Neuronal stem cell (in vitro differentiated cells): ENCODE measurements around the gene TMPRSS6.
A peak's percentile ranks its signal among the peaks of the same experiment; 100 is the strongest.

Experiments used
- DNase-seq: peaks from one replicate; pipeline ENCODE4 v3.0.0-alpha.2; 2013; ENCODE audit warnings: low spot score
- H2AFZ ChIP-seq: one replicate; pipeline ENCODE4 v1.6.1; 2013; ENCODE audit warnings: mild to moderate bottlenecking, low read length, inconsistent platforms
- H2AK5ac ChIP-seq: 2 replicates; pipeline ENCODE4 v1.6.1; 2013; ENCODE audit warnings: low read depth, mild to moderate bottlenecking, inconsistent platforms, low read length, moderate library complexity, mixed read lengths
- H2BK120ac ChIP-seq: 2 replicates; pipeline ENCODE4 v1.6.1; 2013; ENCODE audit warnings: low read depth, mild to moderate bottlenecking, inconsistent platforms, low read length, moderate library complexity, mixed read lengths
- H2BK12ac ChIP-seq: one replicate; pipeline ENCODE4 v1.6.1; 2013; ENCODE audit warnings: low read length, inconsistent platforms
- H2BK15ac ChIP-seq: 2 replicates; pipeline ENCODE4 v1.6.1; 2013; ENCODE audit warnings: mild to moderate bottlenecking, low read length, inconsistent platforms, mixed read lengths
- H2BK5ac ChIP-seq: one replicate; pipeline ENCODE4 v1.6.1; 2013; ENCODE audit warnings: inconsistent platforms, mild to moderate bottlenecking, low read length, moderate library complexity
- H3K14ac ChIP-seq: one replicate; pipeline ENCODE4 v1.6.1; 2013; ENCODE audit warnings: low read length, inconsistent platforms
- H3K18ac ChIP-seq: 2 replicates; pipeline ENCODE4 v1.6.1; 2013; ENCODE audit warnings: low read length, inconsistent platforms
- H3K23ac ChIP-seq: 2 replicates; pipeline ENCODE4 v1.6.1; 2013; ENCODE audit warnings: low read depth, mild to moderate bottlenecking, mixed read lengths, low read length, inconsistent platforms; ENCODE audit not compliant: poor library complexity
- H3K27ac ChIP-seq: replicated peaks from 3 replicates; pipeline ENCODE4 v1.5.1; 2013; ENCODE audit warnings: low read length, inconsistent platforms
- H3K27me3 ChIP-seq, 3 experiments: 2 replicates each; pipeline ENCODE4 v1.6.1; 2013; ENCODE audit warnings: low read length in 3 of 3, mild to moderate bottlenecking in 2 of 3, inconsistent platforms in 1 of 3, low read depth in 1 of 3, mixed read lengths in 1 of 3, moderate library complexity in 1 of 3; ENCODE audit not compliant: control insufficient read depth in 3 of 3, insufficient read depth in 3 of 3
- H3K36me3 ChIP-seq, 2 donors: replicated peaks in 1 of 2; 2 replicates each; pipeline ENCODE4 v1.6.1; 2013; ENCODE audit warnings: low read length in 2 of 2; ENCODE audit not compliant: control insufficient read depth in 2 of 2, insufficient read depth in 2 of 2
- H3K4ac ChIP-seq: 2 replicates; pipeline ENCODE4 v1.6.1; 2013; ENCODE audit warnings: inconsistent platforms, mild to moderate bottlenecking, low read length, moderate library complexity
- H3K4me1 ChIP-seq, 2 donors: 1 replicate in 1 of 2; 2 replicates in 1 of 2; pipeline ENCODE4 v1.6.1; 2013; ENCODE audit warnings: low read length in 2 of 2, low read depth in 1 of 2; ENCODE audit not compliant: control insufficient read depth in 2 of 2, insufficient read depth in 1 of 2
- H3K4me2 ChIP-seq: one replicate; pipeline ENCODE4 v1.6.1; 2013; ENCODE audit warnings: mild to moderate bottlenecking, low read length, inconsistent platforms; ENCODE audit not compliant: insufficient read depth, poor library complexity, severe bottlenecking
- H3K4me3 ChIP-seq, 2 donors: 2 replicates each; pipeline ENCODE4 v1.5.1; 2013; ENCODE audit warnings: low read length in 2 of 2, mild to moderate bottlenecking in 2 of 2, inconsistent platforms in 1 of 2, moderate library complexity in 1 of 2
- H3K79me1 ChIP-seq: one replicate; pipeline ENCODE4 v1.6.1; 2013; ENCODE audit warnings: low read depth, mild to moderate bottlenecking, inconsistent platforms, low read length, moderate library complexity
- H3K9ac ChIP-seq: one replicate; pipeline ENCODE4 v1.6.1; 2013; ENCODE audit warnings: mild to moderate bottlenecking, low read depth, low read length, inconsistent platforms; ENCODE audit not compliant: poor library complexity
- H3K9me3 ChIP-seq, 2 donors: replicated peaks in 1 of 2; 2 replicates each; pipeline versions ENCODE3 to v1.6.1; 2013; ENCODE audit warnings: low read length in 2 of 2, mild to moderate bottlenecking in 2 of 2, inconsistent platforms in 1 of 2, low read depth in 1 of 2, mixed read lengths in 1 of 2, moderate library complexity in 1 of 2; ENCODE audit not compliant: control insufficient read depth in 2 of 2, insufficient read depth in 1 of 2
- H4K8ac ChIP-seq: one replicate; pipeline ENCODE4 v1.6.1; 2013; ENCODE audit warnings: low read depth, mild to moderate bottlenecking, inconsistent platforms, low read length, moderate library complexity
- H4K91ac ChIP-seq: one replicate; pipeline ENCODE4 v1.6.1; 2013; ENCODE audit warnings: low read length, low read depth, mild to moderate bottlenecking, inconsistent platforms; ENCODE audit not compliant: poor library complexity
- WGBS, 2 donors: extraction: QIAGEN DNeasy Blood & Tissue Kit; methylation state at CpG; one replicate each; pipeline ENCODE4 v1.1.7; 2013; ENCODE audit warnings: missing lambda C conversion rate in 2 of 2, mixed read lengths in 1 of 2; ENCODE audit not compliant: insufficient read length in 2 of 2, insufficient replicate concordance in 1 of 2; ENCODE audit errors: extremely low coverage in 2 of 2; 5-methylcytosine and 5-hydroxymethylcytosine counted together

The TMPRSS6 gene

DNA sequence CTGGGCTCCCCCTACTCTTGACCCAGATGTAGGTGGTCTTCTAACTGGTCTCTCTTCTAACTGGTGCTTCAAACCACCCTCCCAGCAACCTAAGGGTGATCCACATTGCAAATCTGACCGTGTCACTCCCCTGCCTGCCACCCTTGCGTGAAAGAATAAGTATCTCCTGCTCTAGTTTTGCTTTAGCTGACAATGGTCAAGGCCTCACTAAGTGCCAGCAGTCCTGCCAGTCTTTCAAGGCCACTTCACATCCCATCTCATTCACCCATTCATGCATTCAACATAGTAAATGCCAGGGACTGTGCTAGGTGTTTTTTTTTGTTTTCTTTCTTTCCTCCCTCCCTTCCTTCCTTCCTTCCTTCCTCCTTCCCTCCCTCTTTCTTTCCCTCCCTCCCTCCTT lies 60.3 kb downstream of the TMPRSS6 start:
- H3K4ac ChIP-seq, result no peak overlapping the region
- H2BK12ac ChIP-seq, result no peak overlapping the region
- H4K8ac ChIP-seq, result no peak overlapping the region
- no peak overlapping the region for H2BK15ac ChIP-seq
- H2BK5ac ChIP-seq, result no peak overlapping the region
- no peaks in the 10 kb centered on the region for H3K79me1 ChIP-seq
- DNase-seq, result no peak
- no peak overlapping the region for H4K91ac ChIP-seq
- no peak overlapping the region for H3K14ac ChIP-seq
- H2AFZ ChIP-seq, result no peak overlapping the region
- peaks cover 0 to 4% (median 0%) of the 10 kb centered on the region in 3 experiments for H3K27me3 ChIP-seq
- no peak overlapping the region for H3K4me2 ChIP-seq
- no peak overlapping the region for H2BK120ac ChIP-seq
- no peak overlapping the region for H2AK5ac ChIP-seq
- H3K4me1 ChIP-seq, result peaks cover 6% of the 10 kb centered on the region in 2 donors
- H3K9ac ChIP-seq, result no peak overlapping the region
- no peak overlapping the region for H3K27ac ChIP-seq
- no CpG with 5 or more reads among the region's 2 CpGs for WGBS, 2 donors
- no peak overlapping the region for H3K18ac ChIP-seq
- H3K9me3 ChIP-seq, result no peaks in the 10 kb centered on the region
- H3K36me3 ChIP-seq, result peaks cover 5 to 16% of the 10 kb centered on the region in 2 donors
- no peak overlapping the region for H3K4me3 ChIP-seq
- H3K23ac ChIP-seq, result no peak overlapping the region

DNA sequence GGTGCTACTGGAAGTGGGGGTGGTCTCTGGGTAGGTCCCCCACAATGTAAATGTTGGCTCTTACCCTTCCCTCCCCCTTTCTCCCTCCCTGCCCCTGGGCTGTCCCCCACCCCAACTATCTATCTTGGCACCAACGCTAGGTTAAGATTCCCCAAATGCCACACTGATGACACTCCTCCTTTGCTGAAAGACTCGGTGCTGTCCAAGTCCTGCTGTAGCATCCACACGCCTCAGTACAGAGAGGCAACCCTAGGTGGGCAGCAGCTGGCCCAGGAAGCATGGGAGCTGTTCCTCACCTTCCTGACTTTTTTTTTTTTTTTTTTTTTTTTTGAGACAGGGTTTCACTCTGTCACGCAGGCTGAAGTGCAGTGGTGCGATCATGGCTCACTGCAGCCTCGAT lies 61.4 kb downstream of the TMPRSS6 start:
- Histone ChIP-seq H3K4me2 (no peak overlapping the region), H3K27me3 (peaks cover 0 to 4% (median 0%) of the 10 kb centered on the region in 3 experiments), H3K79me1 (no peaks in the 10 kb centered on the region), H3K9ac (no peak overlapping the region), H2BK5ac (no peak overlapping the region), H3K4me1 (peaks cover 6% of the 10 kb centered on the region in 2 donors), H3K18ac (peak overlapping the region; percentile 42), H3K23ac (no peak overlapping the region), H3K4ac (no peak overlapping the region), H2AFZ (no peak overlapping the region), H2AK5ac (peak overlapping the region; percentile 29), H2BK120ac (no peak overlapping the region), H2BK15ac (no peak overlapping the region), H4K8ac (no peak overlapping the region), H3K27ac (no peak overlapping the region), H3K36me3 (peaks cover 0 to 5% of the 10 kb centered on the region in 2 donors), H2BK12ac (no peak overlapping the region), H3K14ac (no peak overlapping the region), H3K9me3 (no peaks in the 10 kb centered on the region), H4K91ac (no peak overlapping the region), H3K4me3 (no peak overlapping the region)
- DNase-seq, result no peak
- WGBS, 2 donors, result no CpG with 5 or more reads among the region's 6 CpGs

DNA sequence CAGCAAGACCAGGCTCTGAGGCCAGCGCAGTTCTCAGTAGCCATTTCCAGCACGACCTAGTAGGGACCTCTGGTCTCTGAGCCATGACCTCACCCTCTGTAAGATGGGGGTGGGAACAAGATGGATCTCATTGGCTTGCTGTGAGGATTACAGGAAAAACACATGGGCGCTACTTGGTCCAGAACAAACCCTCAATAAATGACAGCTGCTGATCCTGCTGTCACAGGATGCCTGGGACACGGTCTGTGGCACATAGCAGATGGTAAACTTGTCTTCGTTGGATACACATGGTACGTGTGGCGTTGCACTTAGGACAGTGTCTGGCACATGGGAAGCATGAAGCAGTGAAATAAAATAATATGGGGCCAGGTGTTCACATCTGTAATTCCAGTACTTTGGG lies 62.5 kb downstream of the TMPRSS6 start:
- Histone ChIP-seq H3K79me1 (no peaks in the 10 kb centered on the region), H2BK120ac (no peak overlapping the region)

DNA sequence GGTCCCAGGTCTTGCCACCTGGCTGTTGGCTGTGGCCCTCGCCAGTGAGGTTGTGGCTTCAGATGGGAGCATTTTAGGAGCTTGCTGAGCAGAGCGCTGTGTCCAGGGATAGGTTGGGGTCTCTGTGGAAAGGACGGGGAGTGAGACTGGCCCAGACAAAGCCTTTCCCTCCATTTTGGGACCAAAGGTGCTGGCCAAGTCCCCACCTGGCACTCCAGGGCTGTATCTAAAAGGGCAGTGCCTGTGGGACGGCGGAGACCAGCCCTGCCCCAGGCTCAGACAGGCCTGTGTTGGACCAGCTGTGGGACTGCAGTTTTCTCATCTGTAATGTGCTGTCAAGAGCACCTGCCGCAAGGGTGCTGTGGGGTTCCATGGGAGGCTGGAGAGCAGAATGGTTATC lies 62.9 kb downstream of the TMPRSS6 start:
- Histone ChIP-seq H3K27ac (no peak overlapping the region), H3K14ac (no peak overlapping the region), H3K23ac (no peak overlapping the region), H3K79me1 (no peaks in the 10 kb centered on the region), H2BK12ac (no peak overlapping the region), H3K9ac (peak overlapping the region; percentile 53), H3K4ac (peak overlapping the region; percentile 57), H3K27me3 (peaks cover 0 to 4% (median 0%) of the 10 kb centered on the region in 3 experiments), H3K4me3 (no peak overlapping the region), H2AFZ (peak overlapping the region; percentile 49), H2BK15ac (peak overlapping the region; percentile 28), H4K91ac (no peak overlapping the region), H2BK120ac (no peak overlapping the region), H3K18ac (peak overlapping the region; percentile 72), H2BK5ac (no peak overlapping the region), H2AK5ac (peak overlapping the region; percentile 53), H3K36me3 (no peaks in the 10 kb centered on the region), H3K4me1 (peaks cover 0 to 7% of the 10 kb centered on the region in 2 donors), H4K8ac (no peak overlapping the region), H3K9me3 (no peaks in the 10 kb centered on the region), H3K4me2 (no peak overlapping the region)
- no peak for DNase-seq
- no CpG with 5 or more reads among the region's 6 CpGs for whole genome bisulfite sequencing, 2 donors

More for the DNA sequence above, 62.5 kb downstream of the TMPRSS6 start:
- H3K9ac ChIP-seq, result peak overlapping the region; percentile 32
- no peak overlapping the region for H3K27ac ChIP-seq
- H4K8ac ChIP-seq, result no peak overlapping the region
- H3K36me3 ChIP-seq, result no peaks in the 10 kb centered on the region
- no peak overlapping the region for H3K4me2 ChIP-seq
- no peak overlapping the region for H4K91ac ChIP-seq
- H3K4me1 ChIP-seq, result peaks cover 0 to 7% of the 10 kb centered on the region in 2 donors
- no peaks in the 10 kb centered on the region for H3K9me3 ChIP-seq
- no peak overlapping the region for H3K14ac ChIP-seq
- H3K4ac ChIP-seq, result no peak overlapping the region
- H3K4me3 ChIP-seq, result no peak overlapping the region
- H3K27me3 ChIP-seq, result peaks cover 0 to 4% (median 0%) of the 10 kb centered on the region in 3 experiments
- no peak for DNase-seq
- H2BK12ac ChIP-seq, result no peak overlapping the region
- no peak overlapping the region for H2BK15ac ChIP-seq
- H2AFZ ChIP-seq, result peak overlapping the region; percentile 49
- no CpG with 5 or more reads among the region's 7 CpGs for WGBS, 2 donors
- H3K23ac ChIP-seq, result no peak overlapping the region
- peak overlapping the region; percentile 63 for H2AK5ac ChIP-seq
- peak overlapping the region; percentile 72 for H3K18ac ChIP-seq
- H2BK5ac ChIP-seq, result no peak overlapping the region
